HG03457 (cell line): Measurements from ENCODE around the gene EGFL8.
"Not testable (repeated sequence)": the region's sequence is repeated elsewhere in the genome, so short reads cannot be mapped to it uniquely, and the experiment has no call there.

ENCODE experiments used
- ATAC-seq: cut with Tn5 transposase; IDR thresholded peaks from one replicate; pipeline ENCODE4 v1.9.1; 2021; ENCODE audit warnings: moderate number of reproducible peaks; ENCODE audit not compliant: unreplicated experiment

EGFL8 gene

GRCh38 chr6:32194825-32195651 lies 30.6 kb downstream of the EGFL8 start:
- ATAC-seq = peak; percentile 60

- no peak for ATAC-seq
These were observed 31.2 kb downstream of the EGFL8 start for GRCh38 chr6:32195652-32195901.

- peak; percentile 72 for ATAC-seq
These were observed 31.7 kb downstream of the EGFL8 start for GRCh38 chr6:32195902-32196681.

DNA sequence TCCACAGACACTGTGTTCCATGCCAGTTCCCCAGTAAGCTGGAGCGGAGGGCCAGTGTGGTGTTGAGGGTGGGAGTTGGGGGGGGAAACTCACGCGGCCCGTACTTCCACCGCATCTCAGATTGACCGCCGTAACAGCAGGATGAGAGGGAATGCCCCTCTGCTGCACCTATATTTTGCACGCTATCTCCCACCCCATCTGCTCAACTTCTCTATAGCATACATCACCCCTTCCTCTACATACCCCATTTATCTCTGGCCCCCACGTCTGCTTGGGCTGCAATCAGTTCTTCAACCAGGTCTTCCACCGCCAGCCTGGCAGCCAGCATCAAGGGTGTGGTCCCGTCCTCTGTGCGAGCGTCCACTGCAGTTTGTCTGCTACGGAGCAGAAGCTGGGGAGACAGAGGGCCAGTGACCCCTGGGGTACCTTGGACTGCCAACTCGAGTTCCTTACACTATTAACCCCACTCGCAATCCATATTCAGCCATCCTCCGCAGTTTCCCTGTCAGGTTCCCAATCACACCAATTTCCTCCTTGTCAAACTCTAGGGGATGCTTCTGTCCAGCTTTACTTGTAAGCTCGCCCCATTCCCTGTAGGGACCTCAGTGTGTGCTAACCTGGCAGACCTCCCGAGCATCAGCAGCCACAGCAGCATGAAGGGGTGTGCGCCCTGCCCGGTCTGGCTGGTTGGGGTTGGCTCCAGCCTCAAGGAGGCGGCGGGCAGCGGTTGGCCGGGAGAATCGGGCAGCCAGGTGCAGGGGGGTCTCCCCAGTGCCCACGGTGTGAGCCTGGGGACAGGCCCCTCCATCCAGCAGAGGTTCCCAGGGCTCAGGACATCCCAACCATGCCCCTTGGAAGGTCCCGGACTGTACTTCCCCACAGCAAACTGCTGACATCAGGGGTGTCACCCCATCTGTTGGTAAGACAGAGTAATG lies 32.6 kb downstream of the EGFL8 start:
- ATAC-seq = no peak

GRCh38 chr6:32198345-32198696 lies 33.9 kb downstream of the EGFL8 start:
- no peak for ATAC-seq

DNA sequence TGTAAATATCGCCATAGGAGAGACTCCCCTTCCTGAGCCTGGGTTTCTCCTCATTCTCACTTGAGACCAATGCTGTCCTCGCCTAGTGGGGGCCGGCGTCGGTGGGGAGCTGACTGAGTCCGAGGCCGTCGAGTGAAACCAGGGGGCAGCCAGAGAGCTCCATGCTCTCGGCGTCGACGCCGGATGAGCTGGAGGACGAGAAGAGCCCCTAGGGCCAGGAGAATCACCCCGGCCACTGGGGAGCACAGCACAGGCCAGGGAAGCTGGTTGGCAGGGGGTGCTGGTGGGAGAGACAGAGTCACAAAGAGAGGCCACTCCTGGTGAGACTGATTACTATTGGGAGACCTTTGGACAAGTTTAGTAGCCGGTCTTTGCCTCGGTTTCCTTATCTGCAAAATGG lies 34.5 kb downstream of the EGFL8 start:
- no peak for ATAC-seq

- no peak for ATAC-seq
These were observed 36.5 kb downstream of the EGFL8 start for GRCh38 chr6:32200711-32201475.

GRCh38 chr6:32202186-32202585 lies 37.8 kb downstream of the EGFL8 start:
- ATAC-seq = no peak

- no peak for ATAC-seq
These were observed 39.3 kb downstream of the EGFL8 start for GRCh38 chr6:32203426-32204267.

- no peak for ATAC-seq
These were observed 39.9 kb downstream of the EGFL8 start for GRCh38 chr6:32204268-32204715.

DNA sequence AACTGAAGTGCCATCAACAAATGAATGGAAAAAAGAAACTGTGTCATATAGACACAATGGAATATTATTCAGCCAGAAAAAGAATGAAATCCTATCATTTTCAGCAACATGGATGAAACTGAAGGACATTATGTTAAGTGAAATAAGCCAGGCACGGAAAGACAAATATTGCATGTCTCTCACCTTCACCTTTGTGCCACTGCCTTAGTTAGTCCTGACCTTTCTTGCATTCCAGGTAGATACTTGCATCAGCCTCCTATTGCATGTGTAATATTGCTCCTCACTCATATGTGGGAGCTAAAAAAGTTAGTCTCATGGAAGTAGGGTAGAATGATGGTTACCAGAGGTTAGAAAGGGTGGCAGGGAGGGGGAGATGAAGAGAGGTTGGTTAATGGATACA lies 44.6 kb downstream of the EGFL8 start:
- ATAC-seq = no peak

GRCh38 chr6:32210191-32210601 lies 45.8 kb downstream of the EGFL8 start:
- no peak for ATAC-seq

GRCh38 chr6:32211432-32211831 lies 47.0 kb downstream of the EGFL8 start:
- ATAC-seq = not testable (repeated sequence)

- ATAC-seq = no peak
These were observed 47.8 kb downstream of the EGFL8 start for GRCh38 chr6:32212076-32212760.

- ATAC-seq = no peak
These were observed 49.3 kb downstream of the EGFL8 start for GRCh38 chr6:32213649-32214048.

- ATAC-seq = no peak
These were observed 49.7 kb downstream of the EGFL8 start for GRCh38 chr6:32214126-32214525.

DNA sequence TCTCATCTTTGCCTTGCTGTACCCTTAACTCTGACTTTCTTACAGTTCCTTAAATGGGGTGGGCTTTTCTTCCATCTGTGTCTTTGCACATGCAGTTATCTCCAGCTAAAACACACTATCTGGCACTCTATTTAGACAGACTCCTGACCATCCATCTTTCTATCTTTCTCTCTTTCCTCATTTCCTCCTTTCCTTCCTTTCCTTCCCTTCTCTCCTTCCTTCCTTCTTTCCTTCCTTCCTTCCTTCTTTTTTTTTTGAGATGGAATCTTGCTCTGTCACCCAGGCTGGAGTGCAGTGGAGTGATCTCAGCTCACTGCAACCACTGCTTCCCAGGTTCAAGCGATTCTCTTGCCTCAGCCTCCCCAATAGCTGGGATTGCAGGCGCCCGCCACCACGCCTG lies 51.2 kb downstream of the EGFL8 start:
- no peak for ATAC-seq

- ATAC-seq = no peak
These were observed 51.9 kb downstream of the EGFL8 start for GRCh38 chr6:32216285-32216684.

- no peak for ATAC-seq
These were observed 52.6 kb downstream of the EGFL8 start for GRCh38 chr6:32216998-32217397.
